DMS153 (cell line): ENCODE data around the gene HBG1.

Source experiments
- DNase-seq: peaks from one replicate; lab custom pipeline; 2025; lab: John Stamatoyannopoulos, UW

The HBG1 gene

GRCh38 chr11:5246772-5247471 lies 2.7 kb downstream of the HBG1 start:
- no peak for DNase-seq

- no peak for DNase-seq
These were observed 4.5 kb downstream of the HBG1 start for GRCh38 chr11:5245155-5245554.

- DNase-seq, result no peak
These were observed 5.9 kb downstream of the HBG1 start for GRCh38 chr11:5243816-5244180.

GRCh38 chr11:5242933-5243815 lies 6.5 kb downstream of the HBG1 start:
- no peak for DNase-seq

- DNase-seq, result no peak
These were observed 7.4 kb downstream of the HBG1 start for GRCh38 chr11:5242208-5242607.

GRCh38 chr11:5241458-5241857 lies 8.2 kb downstream of the HBG1 start:
- no peak for DNase-seq

- DNase-seq, result no peak
These were observed 9.2 kb downstream of the HBG1 start for GRCh38 chr11:5240458-5240857.

GRCh38 chr11:5240056-5240455 lies 9.6 kb downstream of the HBG1 start:
- no peak for DNase-seq

- DNase-seq, result no peak
These were observed 10.6 kb downstream of the HBG1 start for GRCh38 chr11:5239046-5239445.

- DNase-seq, result no peak
These were observed 11.2 kb downstream of the HBG1 start for GRCh38 chr11:5238486-5238885.

- no peak for DNase-seq
These were observed 12.2 kb downstream of the HBG1 start for GRCh38 chr11:5237420-5237819.

GRCh38 chr11:5235364-5236095 lies 14.1 kb downstream of the HBG1 start:
- no peak for DNase-seq

- no peak for DNase-seq
These were observed 15.2 kb downstream of the HBG1 start, which contains the start of gene HBD for GRCh38 chr11:5234381-5234834. TSS of gene HBD (minus strand) at chr11:5234483. CDS start at chr11:5234433, 50 bp downstream.

GRCh38 chr11:5233307-5233706 lies 16.4 kb downstream of the HBG1 start:
- DNase-seq, result no peak

GRCh38 chr11:5232821-5233220 lies 16.8 kb downstream of the HBG1 start:
- DNase-seq, result no peak

- DNase-seq, result no peak
These were observed 17.5 kb downstream of the HBG1 start for GRCh38 chr11:5232176-5232575.

GRCh38 chr11:5231111-5231510 lies 18.5 kb downstream of the HBG1 start:
- no peak for DNase-seq

GRCh38 chr11:5230266-5230665 lies 19.4 kb downstream of the HBG1 start:
- DNase-seq, result no peak

GRCh38 chr11:5229796-5230195 lies 19.9 kb downstream of the HBG1 start:
- DNase-seq, result no peak

GRCh38 chr11:5229356-5229755 lies 20.3 kb downstream of the HBG1 start:
- no peak for DNase-seq

GRCh38 chr11:5228124-5228523 lies 21.5 kb downstream of the HBG1 start:
- no peak for DNase-seq

- no peak for DNase-seq
These were observed 22.0 kb downstream of the HBG1 start for GRCh38 chr11:5227681-5228080.
